Hematopoietic multipotent progenitor cell (in vitro differentiated cells): ENCODE data around the gene ITGB8. TPM values are rescaled to one million over a fixed set of nuclear protein-coding genes. Genes with fewer than 3 reads are reported as not detected.

Experiments used
- DNase-seq, 3 donors: peaks; one replicate each; pipeline ENCODE4 v3.0.0-alpha.2; 2011 to 2015; ENCODE audit warnings: low read depth in 2 of 3, low spot score in 2 of 3
- small RNA-seq: library from RNA; depleted of rRNA; stranded (forward); fragments of <200 nt; gene quantifications from one replicate; pipeline ENCODE3, GENCODE V24; 2012
- total RNA-seq: library from RNA; depleted of rRNA; stranded (reverse); fragments of >200 nt; gene quantifications from one replicate; pipeline ENCODE4 v1.2.3, GENCODE V29; 2012

Gene ITGB8
- total RNA-seq, 1 donor: 4.6 TPM

- DNase-seq: no peak
Measured at GRCh38 chr7:20450536-20450935, 119.8 kb downstream of the ITGB8 start.

DNA sequence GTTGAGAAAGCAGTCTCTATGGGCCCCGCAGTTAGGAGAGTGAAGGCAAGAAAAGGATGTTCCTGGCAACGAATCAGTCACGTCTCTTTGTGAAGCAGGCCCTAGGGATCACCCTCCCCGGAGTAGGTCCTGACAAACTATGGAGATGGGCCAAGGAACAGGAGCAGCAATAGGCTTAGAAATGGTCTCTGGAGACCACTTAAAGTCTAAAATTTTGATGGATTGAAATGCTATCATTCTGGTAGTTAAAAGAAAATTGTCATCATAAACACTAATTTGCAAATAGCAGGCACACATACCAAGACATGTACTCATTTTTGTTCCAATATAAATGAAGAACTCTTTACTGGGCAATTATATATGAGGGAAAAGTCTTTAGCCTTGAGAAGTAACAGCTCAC lies 123.5 kb downstream of the ITGB8 start:
- no peak for DNase-seq

GRCh38 chr7:20456701-20457100 lies 126.0 kb downstream of the ITGB8 start:
- no peak for DNase-seq

- DNase-seq: no peak
Measured at GRCh38 chr7:20458521-20458920, 127.8 kb downstream of the ITGB8 start.

- DNase-seq: no peak
Measured at GRCh38 chr7:20459419-20459818, 128.7 kb downstream of the ITGB8 start.

DNA sequence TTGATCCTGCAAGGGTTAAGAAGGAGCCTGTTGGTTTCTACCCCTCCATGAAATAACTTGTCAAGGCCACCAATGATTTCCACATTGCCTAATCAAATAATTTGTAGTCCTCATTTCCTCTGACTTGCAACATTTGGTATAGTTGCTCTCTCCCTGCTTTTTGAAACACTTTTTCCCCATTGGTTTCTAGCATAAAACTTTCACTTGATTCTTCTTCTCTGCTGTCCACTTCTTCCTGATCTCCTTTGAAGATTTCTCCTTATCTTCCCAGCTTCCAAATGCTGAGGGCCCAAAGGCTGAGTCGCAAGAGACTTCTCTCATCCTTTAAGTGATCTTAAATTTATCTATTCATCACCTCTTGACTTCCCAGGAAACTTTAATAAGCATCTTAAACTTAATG lies 134.2 kb downstream of the ITGB8 start:
- DNase-seq: no peak

Small RNAs within 50 kb of the gene (small RNA-seq; reads per million reads assigned to genes)
- gene RF00275: not detected

Other genes with a start within 250 kb of the ITGB8 start
- 6.7 TPM for gene MACC1, start 113.5 kb upstream of the ITGB8 start, total RNA-seq